HG03469 (cell line): Measurements from ENCODE around the gene ZBTB34.

Experiments used
- ATAC-seq: cut with Tn5 transposase; IDR thresholded peaks from one replicate; pipeline ENCODE4 v1.9.1; 2021; ENCODE audit warnings: mild to moderate bottlenecking, moderate library complexity, moderate number of reproducible peaks; ENCODE audit not compliant: unreplicated experiment

Gene ZBTB34

DNA sequence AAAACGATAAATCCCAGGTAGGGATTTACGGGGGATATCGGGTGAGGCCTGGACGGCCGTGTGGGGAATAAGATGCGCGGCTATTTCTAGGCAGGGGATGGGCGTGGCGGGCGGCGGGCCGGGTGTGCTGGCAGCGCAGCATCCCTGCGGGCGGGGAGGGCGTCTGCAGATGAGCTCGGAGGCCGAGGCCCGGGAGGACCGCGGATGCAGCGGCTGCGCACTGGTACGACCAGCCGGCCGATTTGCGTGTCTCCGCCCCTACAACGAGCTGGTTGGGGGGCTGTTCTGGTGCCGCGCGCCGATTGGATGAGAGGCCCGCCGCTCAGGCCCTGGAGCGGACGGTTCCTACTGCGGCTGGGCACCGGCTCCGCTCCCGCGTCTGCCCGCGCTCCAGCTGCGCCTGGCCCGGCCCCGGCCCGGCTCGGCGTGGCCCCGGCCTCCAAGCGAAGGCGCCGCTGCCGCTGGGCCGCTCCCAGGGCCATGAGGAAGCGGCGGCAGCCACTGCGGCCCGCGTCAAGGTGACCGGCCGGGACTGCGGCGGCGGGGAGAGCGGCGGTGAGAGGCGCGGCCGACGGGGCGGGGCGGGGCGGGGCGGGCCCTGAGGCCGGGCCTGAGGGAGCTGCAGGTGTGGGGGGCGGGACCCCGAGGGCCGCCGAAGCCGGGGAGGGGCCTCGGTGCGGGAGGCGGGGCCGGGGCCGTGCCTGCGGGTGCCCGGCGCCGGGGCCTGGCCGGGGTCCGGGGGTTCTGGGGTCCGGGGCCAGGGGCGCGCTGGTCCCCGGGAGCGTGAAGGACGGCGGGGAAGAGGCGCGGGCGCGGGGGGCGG lies 54.2 kb downstream of the ZBTB34 start, which contains the start of gene RALGPS1:
Gene RALGPS1 (plus strand): TSS at position 325 of the 823 bp plus-strand sequence. CDS start 47,508 bp downstream, outside the sequence.
- ATAC-seq: peak; percentile 91

DNA sequence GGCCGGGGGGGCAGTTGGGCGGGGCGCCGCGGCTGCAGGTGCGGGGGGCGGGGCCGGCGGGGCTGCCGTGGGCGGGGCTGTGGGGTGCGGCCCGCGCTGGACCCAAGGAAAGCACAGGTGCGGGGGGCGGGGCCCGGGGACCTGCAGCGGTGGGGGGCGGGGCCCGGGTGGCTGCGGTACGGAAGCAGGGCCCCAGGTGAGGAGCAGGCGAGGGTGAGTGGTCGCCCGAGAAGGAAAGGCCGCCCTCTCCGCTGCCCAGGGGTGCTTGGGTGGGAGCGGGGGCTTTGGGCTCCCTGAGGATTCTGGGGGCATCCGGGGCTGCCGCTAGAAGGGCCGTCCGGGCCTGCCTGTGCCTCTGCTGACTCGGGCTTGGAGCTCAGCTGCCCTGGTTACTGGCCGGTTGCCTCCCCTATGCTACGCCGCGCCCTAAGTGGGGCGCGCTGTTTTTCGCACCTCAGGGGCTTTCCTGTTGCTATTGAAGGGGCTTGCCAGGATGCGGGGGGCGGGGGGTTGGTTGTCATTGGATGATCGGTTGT lies 54.9 kb downstream of the ZBTB34 start:
- no peak for ATAC-seq

DNA sequence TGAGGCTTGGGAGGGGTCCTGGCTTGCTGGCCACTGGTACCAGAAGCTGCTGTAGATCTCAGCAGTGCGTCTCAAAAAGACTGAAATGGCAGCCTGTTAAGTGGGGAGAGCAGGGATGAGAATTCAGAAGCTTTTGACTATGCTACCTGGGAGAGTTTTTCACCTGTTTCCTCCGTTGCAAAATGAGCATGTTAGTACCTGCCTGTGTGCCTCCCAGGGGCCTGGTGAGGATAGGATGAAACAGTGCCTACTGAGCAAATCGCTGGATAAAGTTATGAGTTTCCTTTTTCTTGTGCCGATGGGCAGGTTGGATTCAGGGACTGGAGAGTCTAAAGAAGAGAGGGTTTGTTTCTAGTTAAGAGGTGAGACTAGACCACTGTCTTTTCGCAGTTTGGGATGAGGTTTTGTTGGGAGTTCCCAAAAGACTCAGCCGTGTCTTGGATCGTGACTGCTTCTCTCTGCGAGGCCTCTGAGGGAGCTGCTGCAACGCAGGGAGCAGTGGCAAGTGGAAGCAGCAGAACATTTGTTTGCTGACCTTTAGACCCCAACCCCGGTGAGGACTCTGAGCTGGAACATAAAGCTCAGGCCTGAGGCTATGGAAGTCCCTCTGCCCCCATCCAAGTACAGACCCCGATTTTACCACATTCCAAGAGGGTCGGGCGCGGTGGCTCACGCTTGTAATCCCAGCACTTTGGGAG lies 55.6 kb downstream of the ZBTB34 start:
- ATAC-seq: no peak

DNA sequence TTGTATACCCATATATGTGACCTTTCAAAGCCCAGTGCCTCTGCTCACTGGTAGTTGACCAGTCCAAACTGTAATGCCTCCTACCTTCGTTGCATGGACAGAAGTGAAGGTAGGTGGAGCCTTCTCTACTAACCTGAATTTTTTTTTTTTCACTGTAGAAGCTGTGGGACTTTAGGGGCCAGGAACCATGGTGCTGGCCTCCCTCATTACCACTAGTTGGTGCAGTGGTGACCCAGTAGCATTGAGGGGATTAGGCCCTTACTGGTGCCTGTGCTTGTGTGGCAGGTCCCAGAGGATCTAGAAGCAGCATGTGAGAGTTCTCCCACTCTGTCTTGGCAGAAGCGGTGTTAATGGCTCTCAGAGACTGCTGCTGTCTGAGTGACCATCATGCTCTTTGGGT lies 56.5 kb downstream of the ZBTB34 start:
- ATAC-seq: no peak

DNA sequence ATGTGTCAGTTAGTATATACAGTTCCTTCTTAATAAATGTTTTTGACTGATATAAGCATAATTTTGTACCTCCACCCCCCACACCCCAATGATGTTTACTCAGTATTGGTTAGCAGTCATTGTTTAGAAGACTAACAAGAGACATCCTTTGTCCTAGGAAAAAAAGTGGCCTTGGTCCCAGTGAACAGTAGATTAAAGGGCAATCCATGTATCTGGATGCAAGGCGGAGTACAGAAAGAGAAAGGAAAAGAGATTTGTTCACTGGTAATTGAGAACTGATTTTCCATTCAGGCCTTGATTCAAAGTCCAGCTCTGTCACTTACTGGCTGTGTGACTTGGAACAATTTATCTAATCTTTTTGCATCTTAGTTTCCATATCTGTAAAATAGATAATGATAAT lies 58.8 kb downstream of the ZBTB34 start:
- no peak for ATAC-seq

DNA sequence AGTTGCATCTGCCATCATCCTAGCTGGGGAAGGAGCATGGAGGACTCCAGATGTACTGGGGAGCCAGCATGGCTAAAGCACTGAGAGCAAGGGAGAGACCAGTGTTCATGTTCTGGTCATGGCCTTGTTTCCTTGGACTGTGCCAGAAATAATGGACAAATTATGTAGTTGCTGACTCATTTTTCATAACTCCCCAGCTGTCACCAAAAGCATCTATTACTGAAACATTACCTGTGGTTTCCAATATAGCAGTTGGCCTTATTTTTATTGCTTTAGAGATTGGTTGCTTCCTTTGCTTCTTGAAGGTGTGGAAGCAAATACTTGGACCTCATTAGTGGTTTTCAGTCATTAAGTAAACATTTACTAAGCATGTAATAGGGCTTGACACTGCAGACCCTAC lies 65.4 kb downstream of the ZBTB34 start:
- no peak for ATAC-seq

DNA sequence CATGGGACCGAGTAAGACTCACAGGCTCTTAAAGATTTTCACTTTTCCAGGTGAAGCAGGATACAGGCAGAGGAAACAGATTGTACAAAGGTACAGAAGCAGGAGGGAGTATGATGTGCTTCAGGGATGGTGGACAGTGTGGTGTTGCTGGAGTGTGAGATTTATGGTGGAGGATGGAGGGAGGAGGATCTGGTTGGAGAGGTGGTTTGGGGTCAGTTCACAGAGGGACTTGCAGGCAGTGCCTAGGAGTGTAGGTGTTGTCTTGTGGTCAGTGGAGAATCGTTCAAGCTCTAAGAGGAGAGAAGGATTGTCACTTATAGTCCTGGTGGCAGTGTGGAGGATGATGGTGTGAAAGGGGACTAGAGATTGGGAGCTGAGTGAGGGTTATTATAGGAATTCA lies 65.9 kb downstream of the ZBTB34 start:
- ATAC-seq: no peak

DNA sequence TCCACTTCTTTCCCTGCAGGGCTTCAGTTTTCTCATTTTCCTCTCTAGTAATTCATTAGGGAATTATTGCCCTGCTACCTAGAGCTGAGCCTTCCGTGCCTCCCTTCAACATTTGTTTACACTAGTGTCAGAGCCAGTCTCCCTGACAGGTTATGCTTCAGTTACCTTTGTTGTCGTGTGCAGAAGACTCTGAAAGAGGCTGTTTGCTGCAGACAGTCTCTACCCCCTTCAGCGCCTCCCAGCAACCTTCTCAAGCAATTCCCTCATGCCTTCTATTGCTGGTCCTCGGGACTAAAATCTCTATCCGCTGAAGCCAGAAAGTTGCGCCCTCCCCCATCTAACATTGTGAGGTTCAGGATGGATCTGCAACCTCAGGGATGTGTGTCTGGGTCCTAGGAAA lies 67.0 kb downstream of the ZBTB34 start:
- ATAC-seq: no peak

DNA sequence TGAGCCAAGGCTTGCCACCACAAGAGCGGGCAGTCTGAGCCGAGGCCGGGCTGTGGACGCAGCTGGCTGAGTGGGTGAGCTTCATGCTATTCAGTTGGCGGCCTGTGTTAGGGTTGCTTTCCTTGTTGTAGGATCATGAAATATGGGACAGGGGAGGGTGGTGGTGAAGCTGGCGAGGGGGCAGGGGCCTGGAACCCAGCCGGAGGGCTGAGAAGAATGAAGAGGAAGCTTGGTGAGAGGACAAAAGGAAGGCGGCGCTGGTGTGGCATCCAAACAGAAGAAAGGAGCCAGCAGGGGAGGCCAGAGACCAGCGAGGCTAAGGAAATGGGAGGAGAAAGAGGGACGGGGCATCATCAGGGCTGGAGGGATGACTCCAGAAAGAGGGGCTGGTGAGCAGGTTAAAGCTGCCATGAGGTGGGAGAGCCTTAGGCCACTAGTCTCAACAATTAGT lies 72.5 kb downstream of the ZBTB34 start:
- ATAC-seq: no peak

DNA sequence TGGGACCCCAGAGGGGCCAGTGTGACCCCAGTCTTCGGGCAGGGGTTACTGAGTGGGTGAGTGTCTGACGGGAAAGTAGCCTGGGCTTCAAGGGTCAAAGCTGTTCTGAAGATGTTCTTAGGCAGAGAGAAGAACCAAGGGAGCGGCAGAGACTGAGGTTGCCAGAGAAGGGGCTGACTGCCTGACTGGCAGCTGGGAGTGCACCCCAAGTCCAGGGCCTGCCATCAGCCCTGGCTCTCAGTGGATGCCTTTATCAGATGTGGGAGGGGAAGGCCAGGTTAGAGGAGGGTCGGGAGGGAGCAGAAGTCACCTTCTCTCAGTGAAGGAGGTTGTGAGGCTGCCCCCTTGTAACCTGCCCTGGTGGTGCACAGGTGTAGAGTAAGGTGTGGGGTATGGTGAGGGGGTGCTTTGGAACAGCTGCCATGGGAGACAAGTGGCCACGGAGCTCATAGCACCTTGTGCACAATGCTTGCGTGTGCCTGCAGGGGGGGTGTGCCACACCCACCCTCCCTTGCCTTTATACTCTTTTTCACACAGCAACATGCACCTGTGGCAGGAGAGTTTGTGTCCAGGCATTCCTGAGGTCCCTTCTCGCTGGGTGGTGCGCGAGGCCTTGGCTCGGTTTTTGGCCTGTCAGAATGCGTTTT lies 73.0 kb downstream of the ZBTB34 start:
- ATAC-seq: no peak

DNA sequence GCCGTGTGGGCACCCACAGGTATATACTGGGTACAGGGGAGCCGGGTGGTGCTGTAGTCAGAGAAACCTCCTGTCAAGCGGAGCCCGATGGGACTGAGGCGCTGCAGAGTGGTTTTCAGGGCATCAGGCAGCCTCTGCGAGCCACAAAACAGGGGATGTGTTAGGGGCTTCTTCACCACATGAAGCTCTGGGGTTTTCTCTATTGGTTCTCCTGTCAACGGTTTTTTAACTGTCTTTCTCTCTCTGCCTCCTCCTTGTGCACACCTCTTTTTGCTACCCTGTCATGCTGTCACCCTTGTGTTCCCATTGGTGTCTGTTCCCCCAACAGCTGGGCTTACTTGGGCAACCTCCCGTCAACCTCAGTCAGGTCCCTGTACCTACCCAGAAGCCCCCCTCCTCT lies 74.0 kb downstream of the ZBTB34 start:
- no peak for ATAC-seq
